ENCODE data around the gene SCEL. TPM values are rescaled to one million over a fixed set of nuclear protein-coding genes. Genes with fewer than 3 reads are reported as not detected.
"Not testable (repeated sequence)": the region's sequence is repeated elsewhere in the genome, so short reads cannot be mapped to it uniquely, and the experiment has no call there.

Gene SCEL
- polyA plus RNA-seq (ENCODE audit: insufficient read depth in 1 of 5, insufficient read length in 5 of 5, low replicate concordance in 1 of 5): under 1 TPM; 0.09 to 0.78 (median 0.27) TPM
- long read RNA-seq, donor 1: 0 reads
- long read RNA-seq, donor 2: 0 reads
- long read RNA-seq, donor 3: 0 reads
- long read RNA-seq, donor 4: 0 reads
- long read RNA-seq, donor 5: 0 reads
- long read RNA-seq, donor 6: 0 reads
- long read RNA-seq, donor 7: 0 reads
- long read RNA-seq, donor 8: 0 reads

- DNase-seq: no peak
These were observed at the start of gene SCEL for GRCh38 chr13:77535448-77535847. Gene SCEL, plus strand, starts transcription at chr13:77535706. Its CDS starts 20,170 bp downstream, at chr13:77555876.

- DNase-seq: no peak
These were observed 45.8 kb upstream of the SCEL start for GRCh38 chr13:77489566-77490337.

- no peak for DNase-seq
These were observed 42.5 kb upstream of the SCEL start for GRCh38 chr13:77492982-77493381.

- DNase-seq: no peak
These were observed 41.3 kb upstream of the SCEL start for GRCh38 chr13:77494226-77494625.

- no peak for DNase-seq
These were observed 38.2 kb upstream of the SCEL start for GRCh38 chr13:77497350-77497749.

GRCh38 chr13:77497835-77498234, 37.7 kb upstream of the SCEL start:
- DNase-seq: no peak

- no peak for DNase-seq
These were observed 33.3 kb upstream of the SCEL start for GRCh38 chr13:77502104-77502720.

- no peak for DNase-seq
These were observed 32.1 kb upstream of the SCEL start for GRCh38 chr13:77503398-77503797.

GRCh38 chr13:77506874-77507273, 28.6 kb upstream of the SCEL start:
- no peak for DNase-seq

- DNase-seq: no peak
These were observed 27.4 kb upstream of the SCEL start for GRCh38 chr13:77507931-77508776.

GRCh38 chr13:77508959-77509620, 26.4 kb upstream of the SCEL start:
- no peak for DNase-seq

- DNase-seq: no peak
These were observed 25.4 kb upstream of the SCEL start for GRCh38 chr13:77510156-77510555.

- DNase-seq: no peak
These were observed 24.0 kb upstream of the SCEL start for GRCh38 chr13:77511552-77511951.

- DNase-seq: no peak
These were observed 21.7 kb upstream of the SCEL start for GRCh38 chr13:77513719-77514335.

- no peak for DNase-seq
These were observed 21.2 kb upstream of the SCEL start for GRCh38 chr13:77514336-77514726.

- DNase-seq: no peak
These were observed 19.7 kb upstream of the SCEL start for GRCh38 chr13:77515785-77516184.

- DNase-seq: no peak
These were observed 19.1 kb upstream of the SCEL start for GRCh38 chr13:77516342-77516789.

- DNase-seq: no peak
These were observed 17.2 kb upstream of the SCEL start for GRCh38 chr13:77518266-77518665.

- not testable (repeated sequence) for DNase-seq
These were observed 16.1 kb upstream of the SCEL start for GRCh38 chr13:77519396-77519795.

GRCh38 chr13:77519808-77520207, 15.7 kb upstream of the SCEL start:
- DNase-seq: no peak

GRCh38 chr13:77521194-77521593, 14.3 kb upstream of the SCEL start:
- no peak for DNase-seq

All from right lung (tissue), 10 donors.